Upper lobe of left lung (tissue), 6 donors: Measurements from ENCODE around the gene FKBP3. TPM values are rescaled to one million over a fixed set of nuclear protein-coding genes. Genes with fewer than 3 reads are reported as not detected.
"Not testable (repeated sequence)": the region's sequence is repeated elsewhere in the genome, so short reads cannot be mapped to it uniquely, and the experiment has no call there.

Source experiments
- ATAC-seq, 2 donors: fragments of 200-7000 bp; cut with Tn5 transposase; one replicate each; pipeline ENCODE4 v1.9.1; 2022; ENCODE audit warnings: mild to moderate bottlenecking in 2 of 2, moderate library complexity in 2 of 2; ENCODE audit not compliant: low FRiP score in 2 of 2
- DNase-seq, 2 donors: peaks; one replicate each; pipeline ENCODE4 v3.0.0-alpha.2; 2019 to 2020
- H3K27ac ChIP-seq, 4 donors: fragments of 200-600 bp; sonication (generic); one replicate each; pipeline ENCODE4 v1.5.1; 2016 to 2019
- H3K27me3 ChIP-seq, 4 donors: fragments of 200-600 bp; sonication (generic); one replicate each; pipeline ENCODE4 v1.5.1; 2017 to 2019
- H3K36me3 ChIP-seq, 4 donors: fragments of 200-600 bp; sonication (generic); one replicate each; pipeline ENCODE4 v1.5.1; 2016 to 2019
- H3K4me1 ChIP-seq, 4 donors: fragments of 200-600 bp; sonication (generic); one replicate each; pipeline ENCODE4 v1.5.1; 2018 to 2019
- H3K4me3 ChIP-seq, 4 donors: fragments of 200-600 bp; sonication (generic); one replicate each; pipeline ENCODE4 v1.5.1; 2017 to 2019; ENCODE audit warnings: mild to moderate bottlenecking in 2 of 4, moderate library complexity in 1 of 4
- H3K9me3 ChIP-seq, 4 donors: fragments of 200-600 bp; sonication (generic); one replicate each; pipeline ENCODE4 v1.5.1; 2018 to 2019
- EP300 ChIP-seq, 4 donors: sonication (generic); formaldehyde crosslinking; IDR thresholded peaks; one replicate each; pipeline ENCODE4 v1.5.1; 2017; ENCODE audit warnings: antibody characterized with exemption in 4 of 4, control low read depth in 2 of 4
- POLR2A ChIP-seq, 4 donors: fragments of 450-650 bp; IDR thresholded peaks; one replicate each; pipeline ENCODE4 v1.5.1; 2016 to 2017; ENCODE audit warnings: antibody characterized with exemption in 4 of 4, mild to moderate bottlenecking in 2 of 4
- POLR2AphosphoS5 ChIP-seq, 2 donors: sonication (generic); formaldehyde crosslinking; IDR thresholded peaks; one replicate each; pipeline ENCODE4 v1.5.1; 2017; ENCODE audit warnings: antibody characterized with exemption in 2 of 2
- WGBS, 2 donors: methylation state at CpG; one replicate each; pipeline ENCODE4 v1.1.5; 2017 to 2018; 5-methylcytosine and 5-hydroxymethylcytosine counted together
- total RNA-seq, 6 donors: library from RNA; depleted of rRNA in 4 of 6; stranded (reverse); fragments of >200 nt in 4 of 6; gene quantifications; one replicate each; pipeline versions ENCODE4 v1.1.0 to v1.2.1, GENCODE V29; 2016 to 2021
- TF ChIP-seq, protein P1 (sequence below), 6 experiments: fragments of 450-650 bp in 4 of 6; fragments of 200-600 bp in 2 of 6; sonication (generic) in 2 of 6; IDR thresholded peaks; one replicate each; pipeline ENCODE4 v1.5.1; 2016 to 2019; ENCODE audit warnings: antibody characterized with exemption in 6 of 6
- donor health status: DM: no; HTN: no; CAD: no; lungs with moderate emphysema.
- donor health status: DM: no; HTN: yes; CAD: no; lungs with severe emphysema.

FKBP3 gene
- total RNA-seq, 6 donors from 2014 or later = 10.5 to 54.1 (median 27.1) TPM

DNA sequence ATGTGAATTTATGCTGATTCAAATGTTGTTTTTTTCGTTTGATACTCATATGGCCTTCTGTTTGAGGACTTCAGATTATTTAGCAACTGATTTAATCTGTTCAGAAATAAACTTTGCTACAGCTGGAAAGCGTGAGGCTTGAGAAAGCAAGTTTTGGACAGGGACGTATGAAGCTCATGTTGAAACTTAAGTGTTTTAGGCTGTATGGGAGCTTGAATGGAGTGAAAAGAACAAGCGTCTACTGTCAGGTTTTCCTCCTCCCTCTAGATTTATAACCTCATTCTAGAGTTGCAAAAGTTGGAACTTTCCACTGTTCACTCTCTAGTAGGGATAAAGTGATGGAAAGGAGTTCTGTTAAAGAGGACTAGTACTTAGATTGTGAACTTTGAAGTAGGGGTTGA, 49.3 kb downstream of the FKBP3 start:
- 2% methylated on average over 4 of the region's 4 CpGs for WGBS, 2 donors
- no peaks in the 10 kb centered on the region for H3K9me3 ChIP-seq
- H3K36me3 ChIP-seq = no peaks in the 10 kb centered on the region
- H3K4me3 ChIP-seq = peak overlapping the region in 3 of 4 donors; percentile 55 to 83 (median 79)
- no peak for TF ChIP-seq POLR2A (IDR thresholded peaks at IDR 0.05)
- TF ChIP-seq POLR2AphosphoS5 (IDR thresholded peaks at IDR 0.05) = no peak
- no peak for TF ChIP-seq EP300 (IDR thresholded peaks at IDR 0.05)
- TF ChIP-seq, protein P1, sequence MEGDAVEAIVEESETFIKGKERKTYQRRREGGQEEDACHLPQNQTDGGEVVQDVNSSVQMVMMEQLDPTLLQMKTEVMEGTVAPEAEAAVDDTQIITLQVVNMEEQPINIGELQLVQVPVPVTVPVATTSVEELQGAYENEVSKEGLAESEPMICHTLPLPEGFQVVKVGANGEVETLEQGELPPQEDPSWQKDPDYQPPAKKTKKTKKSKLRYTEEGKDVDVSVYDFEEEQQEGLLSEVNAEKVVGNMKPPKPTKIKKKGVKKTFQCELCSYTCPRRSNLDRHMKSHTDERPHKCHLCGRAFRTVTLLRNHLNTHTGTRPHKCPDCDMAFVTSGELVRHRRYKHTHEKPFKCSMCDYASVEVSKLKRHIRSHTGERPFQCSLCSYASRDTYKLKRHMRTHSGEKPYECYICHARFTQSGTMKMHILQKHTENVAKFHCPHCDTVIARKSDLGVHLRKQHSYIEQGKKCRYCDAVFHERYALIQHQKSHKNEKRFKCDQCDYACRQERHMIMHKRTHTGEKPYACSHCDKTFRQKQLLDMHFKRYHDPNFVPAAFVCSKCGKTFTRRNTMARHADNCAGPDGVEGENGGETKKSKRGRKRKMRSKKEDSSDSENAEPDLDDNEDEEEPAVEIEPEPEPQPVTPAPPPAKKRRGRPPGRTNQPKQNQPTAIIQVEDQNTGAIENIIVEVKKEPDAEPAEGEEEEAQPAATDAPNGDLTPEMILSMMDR (IDR thresholded peaks at IDR 0.05) = no peak
- H3K4me1 ChIP-seq = peaks cover 16 to 28% (median 27%) of the 10 kb centered on the region in 4 donors
- peak in 1 of 2 donors; percentile 18 for ATAC-seq
- H3K27me3 ChIP-seq = no peaks in the 10 kb centered on the region
- H3K27ac ChIP-seq = peak overlapping the region in 3 of 4 donors; percentile 79 to 88 (median 79)
- no peak for DNase-seq

DNA sequence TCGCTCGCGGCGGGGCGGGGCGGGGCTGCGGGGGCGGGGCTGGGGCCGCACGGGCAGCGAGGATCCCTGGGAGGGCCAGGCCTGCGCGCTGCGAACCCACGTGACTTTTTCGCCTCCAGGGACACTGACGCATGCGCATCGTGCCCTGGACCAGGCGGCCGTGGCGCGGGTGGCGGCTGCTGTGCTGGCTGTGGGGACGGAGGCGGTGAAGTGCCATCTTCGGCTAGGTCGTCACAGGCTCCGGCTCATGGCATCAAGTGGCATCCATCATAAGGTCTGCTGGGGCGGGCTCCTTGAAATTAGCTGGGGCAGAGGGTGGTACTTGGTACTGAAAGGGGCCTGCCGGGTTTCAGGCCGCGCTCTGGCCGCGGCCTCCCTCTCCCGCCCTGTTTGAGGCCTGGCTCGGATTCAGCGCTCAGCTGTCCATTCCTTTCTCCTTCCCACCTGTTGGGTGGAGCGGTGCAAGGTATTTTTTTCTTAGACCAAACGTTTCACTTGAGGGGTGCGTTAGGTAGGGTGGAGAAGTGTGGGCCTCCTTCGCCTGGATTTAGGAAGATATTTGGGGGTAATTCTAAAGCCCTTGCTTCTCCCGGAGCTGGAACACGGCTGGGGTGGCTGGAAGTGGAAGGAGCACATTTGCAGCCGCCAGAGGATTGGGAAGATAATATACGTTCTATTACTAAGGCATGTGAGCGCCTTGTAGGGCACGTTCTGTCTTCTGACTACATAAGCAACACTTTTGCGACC, 50.1 kb downstream of the FKBP3 start, which contains the start of gene PRPF39:
Gene PRPF39, plus strand, starts transcription at position 141 of the 747 bp plus-strand sequence. CDS start 11,124 bp downstream, outside the sequence.
- WGBS, 2 donors = 0 to 1% methylated on average over 13 to 32 of the region's 49 CpGs
- H3K9me3 ChIP-seq = no peaks in the 10 kb centered on the region
- peaks cover 14 to 28% (median 26%) of the 10 kb centered on the region in 4 donors for H3K4me1 ChIP-seq
- peak within 1 kb of the TSS; percentile 55 to 83 (median 73) for H3K4me3 ChIP-seq
- DNase-seq = peak; percentile 97 to 98
- no peaks in the 10 kb centered on the region for H3K27me3 ChIP-seq
- no peaks in the 10 kb centered on the region for H3K36me3 ChIP-seq
- peak within 1 kb of the TSS; percentile 79 to 88 (median 80) for H3K27ac ChIP-seq
- ATAC-seq = peak; percentile 98 to 100
- TF ChIP-seq POLR2A (IDR thresholded peaks at IDR 0.05) (peak in 3 of 4 donors; percentile 62 to 91 (median 73)), POLR2AphosphoS5 (IDR thresholded peaks at IDR 0.05) (peak; percentile 96 to 99)
- TF ChIP-seq, protein P1 (IDR thresholded peaks at IDR 0.05) = no peak

DNA sequence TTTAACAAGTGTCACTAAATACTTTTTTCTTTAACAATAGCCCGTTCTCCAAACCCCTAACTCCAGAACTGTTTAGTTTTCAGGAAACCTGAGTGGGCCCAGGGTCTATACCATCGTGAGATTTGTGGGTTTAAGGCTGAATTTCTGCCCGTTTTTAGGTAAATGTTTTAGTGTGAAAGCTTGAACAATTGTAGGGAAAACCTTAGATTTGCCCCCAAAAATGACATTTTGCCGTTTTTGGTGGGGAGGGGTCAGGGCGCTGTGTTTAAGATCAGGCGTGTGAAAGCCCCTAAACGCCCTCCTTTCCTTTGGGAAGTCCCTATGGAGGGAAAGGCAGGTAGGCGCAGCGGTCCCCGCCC, 50.7 kb downstream of the FKBP3 start:
- Histone ChIP-seq H3K4me3 (peak overlapping the region; percentile 28 to 83 (median 67)), H3K27ac (peak overlapping the region; percentile 31 to 88 (median 80))
- no peak for ATAC-seq

DNA sequence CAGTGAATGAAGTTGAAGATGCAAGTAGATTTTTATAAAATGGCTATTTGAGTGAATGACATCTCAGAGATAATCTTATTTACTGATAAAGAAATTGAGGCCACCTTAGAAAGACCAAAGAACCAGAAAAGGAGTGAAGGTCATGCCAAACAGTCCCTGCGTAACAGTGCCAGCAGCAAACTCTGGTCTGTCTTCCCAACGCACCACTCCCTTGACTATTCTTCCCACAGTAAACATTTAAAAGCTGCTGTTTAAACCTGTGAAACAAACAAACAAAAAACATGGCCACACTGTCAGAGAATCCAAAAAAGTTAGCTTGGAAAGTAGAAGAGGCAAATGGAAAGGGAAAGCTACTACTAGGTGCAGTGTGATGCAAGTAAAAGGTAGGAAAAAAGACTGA, 51.9 kb downstream of the FKBP3 start:
- H3K27me3 ChIP-seq = no peaks in the 10 kb centered on the region
- H3K36me3 ChIP-seq = no peaks in the 10 kb centered on the region
- WGBS, 2 donors = 82 to 85% methylated on average over 2 of the region's 2 CpGs
- DNase-seq (no peak), ATAC-seq (no peak)
- H3K4me3 ChIP-seq = no peak overlapping the region
- H3K4me1 ChIP-seq = peaks cover 14 to 28% (median 23%) of the 10 kb centered on the region in 4 donors
- no peak overlapping the region for H3K27ac ChIP-seq
- TF ChIP-seq, protein P1 (IDR thresholded peaks at IDR 0.05) = no peak
- TF ChIP-seq POLR2A (IDR thresholded peaks at IDR 0.05) (no peak), EP300 (IDR thresholded peaks at IDR 0.05) (no peak), POLR2AphosphoS5 (IDR thresholded peaks at IDR 0.05) (no peak)
- no peaks in the 10 kb centered on the region for H3K9me3 ChIP-seq

More for the DNA sequence above, 50.7 kb downstream of the FKBP3 start:
- H3K27me3 ChIP-seq = no peaks in the 10 kb centered on the region
- TF ChIP-seq POLR2A (IDR thresholded peaks at IDR 0.05) = no peak
- no peak for TF ChIP-seq POLR2AphosphoS5 (IDR thresholded peaks at IDR 0.05)
- TF ChIP-seq, protein P1 (IDR thresholded peaks at IDR 0.05) = no peak
- no peak for TF ChIP-seq EP300 (IDR thresholded peaks at IDR 0.05)
- 1% methylated on average over 7 of the region's 10 CpGs for WGBS, 2 donors
- no peak for DNase-seq
- H3K36me3 ChIP-seq = no peaks in the 10 kb centered on the region
- H3K4me1 ChIP-seq = peaks cover 14 to 28% (median 26%) of the 10 kb centered on the region in 4 donors
- no peaks in the 10 kb centered on the region for H3K9me3 ChIP-seq

DNA sequence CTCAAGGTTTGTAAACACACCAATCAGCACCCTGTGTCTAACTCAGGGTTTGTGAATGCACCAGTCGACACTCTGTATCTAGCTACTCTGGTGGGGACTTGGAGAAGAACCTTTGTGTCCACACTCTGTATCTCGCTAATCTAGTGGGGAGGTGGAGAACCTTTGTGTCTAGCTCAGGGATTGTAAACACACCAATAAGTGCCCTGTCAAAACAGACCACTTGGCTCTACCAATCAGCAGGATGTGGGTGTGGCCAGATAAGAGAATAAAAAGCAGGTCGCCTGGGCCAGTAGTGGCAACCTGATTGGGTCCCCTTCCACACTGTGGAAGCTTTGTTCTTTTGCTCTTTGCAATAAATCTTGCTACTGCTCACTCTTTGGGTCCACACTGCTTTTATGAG, 53.2 kb downstream of the FKBP3 start:
- ATAC-seq, H3K4me3 ChIP-seq, H3K27me3 ChIP-seq, DNase-seq, H3K9me3 ChIP-seq, H3K27ac ChIP-seq, H3K36me3 ChIP-seq: not testable (repeated sequence)
- 92 to 96% methylated on average over 3 of the region's 3 CpGs for WGBS, 2 donors
- peaks cover 10 to 22% (median 16%) of the 10 kb centered on the region in 4 donors for H3K4me1 ChIP-seq

DNA sequence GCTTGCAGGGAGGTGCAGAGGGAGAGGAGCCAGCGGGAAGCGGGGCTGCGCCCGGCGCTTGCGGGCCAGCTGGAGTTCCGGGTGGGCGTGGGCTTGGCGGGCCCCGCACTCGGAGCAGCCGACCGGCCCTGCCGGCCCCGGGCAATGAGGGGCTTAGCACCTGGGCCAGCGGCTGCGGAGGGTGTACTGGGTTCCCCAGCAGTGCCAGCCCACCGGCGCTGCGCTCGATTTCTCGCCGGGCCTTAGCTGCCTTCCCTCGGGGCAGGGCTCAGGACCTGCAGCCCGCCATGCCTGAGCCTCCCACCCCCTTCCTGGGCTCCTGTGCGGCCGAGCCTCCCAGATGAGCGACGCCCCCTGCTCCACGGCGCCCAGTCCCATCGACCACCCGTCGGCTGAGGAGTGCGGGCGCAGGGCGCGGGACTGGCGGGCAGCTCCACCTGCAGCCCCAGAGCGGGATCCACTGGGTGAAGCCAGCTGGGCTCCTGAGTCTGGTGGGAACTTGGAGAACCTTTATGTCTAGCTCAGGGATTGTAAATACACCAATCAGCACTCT, 53.8 kb downstream of the FKBP3 start:
- not testable (repeated sequence) for H3K27me3 ChIP-seq, H3K9me3 ChIP-seq, H3K27ac ChIP-seq, H3K4me3 ChIP-seq, H3K36me3 ChIP-seq, ATAC-seq
- DNase-seq = peak in 1 of 2 donors; percentile 82
- H3K4me1 ChIP-seq = peaks cover 4 to 16% (median 10%) of the 10 kb centered on the region in 4 donors
- 91 to 98% methylated on average over 18 to 40 of the region's 40 CpGs for WGBS, 2 donors
